Measurements from ENCODE around the gene COX7C.

COX7C gene

DNA sequence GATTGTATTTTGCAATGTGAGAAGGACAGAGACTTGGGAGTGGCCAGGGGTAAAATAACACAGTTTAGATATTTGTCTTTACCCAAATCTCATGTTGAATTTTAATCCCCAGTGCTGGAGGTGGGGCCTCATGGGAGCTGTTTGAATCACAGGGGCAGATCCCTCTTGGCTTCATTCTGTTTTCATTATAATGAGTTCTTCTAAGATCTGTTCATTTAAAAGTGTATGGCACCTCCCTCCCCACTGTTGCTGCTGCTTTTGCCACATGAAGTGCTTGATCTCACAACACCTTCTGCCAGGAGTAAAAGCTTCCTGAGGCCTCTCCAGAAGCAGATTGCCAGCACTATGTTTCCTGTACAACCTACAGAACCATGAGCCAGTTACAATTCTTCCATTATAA lies 28.1 kb downstream of the COX7C start:
- TF ChIP-seq GATA2 (IDR thresholded peaks at IDR 0.05; ENCODE audit: low read depth, low read length) (no peak), GATA3 (IDR thresholded peaks at IDR 0.05; ENCODE audit: low read depth, low read length) (no peak)

DNA sequence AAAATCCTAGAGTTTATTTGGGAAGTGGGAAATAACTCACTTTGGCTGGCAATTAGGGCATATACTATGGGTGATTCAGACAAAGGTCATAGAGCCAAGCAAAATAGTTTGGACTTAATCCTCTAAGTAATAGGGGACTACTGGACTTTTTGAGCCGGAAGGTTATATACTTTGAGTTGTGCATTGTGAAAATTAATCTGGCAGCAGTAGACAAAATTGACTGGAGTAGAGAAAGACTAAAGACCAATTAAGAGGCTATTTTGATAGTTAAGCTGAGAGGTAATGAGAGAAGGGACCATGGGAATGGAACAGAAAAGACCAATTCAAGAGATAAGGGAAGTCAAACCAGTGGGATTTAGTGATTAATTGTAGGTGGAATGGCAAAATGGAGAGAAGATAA lies 28.9 kb downstream of the COX7C start:
- TF ChIP-seq GATA2 (IDR thresholded peaks at IDR 0.05; ENCODE audit: low read depth, low read length) (no peak), GATA3 (IDR thresholded peaks at IDR 0.05; ENCODE audit: low read depth, low read length) (no peak)

DNA sequence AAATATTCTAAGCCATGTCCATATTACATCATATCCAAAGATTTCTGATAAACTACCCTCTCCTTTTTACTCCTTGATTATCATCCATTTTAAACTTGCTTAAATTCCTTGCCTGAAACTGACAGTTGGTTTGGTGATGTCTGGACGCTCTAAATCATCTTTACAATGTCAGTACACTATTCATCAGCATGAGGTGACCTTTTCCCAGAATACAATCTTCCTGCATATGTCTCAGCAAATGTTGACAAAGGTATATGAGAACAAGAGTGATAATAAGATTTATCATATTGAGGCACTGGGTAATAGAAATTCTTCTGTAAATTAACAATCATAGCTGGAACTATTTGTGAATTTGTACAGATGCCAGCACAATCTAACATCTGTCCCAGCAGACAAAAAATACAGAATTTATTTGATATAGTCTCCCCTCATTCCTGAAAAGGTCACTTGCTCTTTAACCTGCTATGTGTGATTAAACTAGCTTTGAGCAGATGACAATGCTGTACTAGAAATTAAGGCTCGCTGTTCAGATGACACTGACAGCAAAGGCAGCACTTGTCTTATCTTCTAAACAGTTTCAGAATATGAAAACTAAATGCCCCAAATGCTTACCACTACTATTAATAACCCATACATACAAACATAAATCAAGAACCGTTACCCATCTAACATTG lies 32.2 kb downstream of the COX7C start:
- TF ChIP-seq GATA3 (IDR thresholded peaks at IDR 0.05; ENCODE audit: low read depth, low read length) (no peak), GATA2 (IDR thresholded peaks at IDR 0.05; ENCODE audit: low read depth, low read length) (no peak)

DNA sequence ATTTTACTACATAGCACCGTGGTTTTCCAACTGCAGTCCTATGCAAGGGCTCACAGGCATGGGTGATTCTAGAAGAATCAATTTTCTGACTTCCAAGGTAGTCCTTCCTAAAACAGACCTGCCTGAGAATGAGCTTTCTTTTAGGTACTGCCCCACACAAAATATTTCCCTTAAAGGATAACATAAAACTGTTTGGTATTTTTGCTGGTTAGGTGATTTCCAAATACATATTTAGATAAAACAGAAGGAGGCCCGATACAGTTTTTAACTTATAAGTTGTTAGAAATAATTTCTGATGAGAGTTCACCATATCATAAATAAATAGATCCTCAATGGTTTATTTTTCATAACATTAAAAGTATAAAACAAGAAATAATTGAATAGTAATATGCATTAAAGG lies 46.4 kb downstream of the COX7C start:
- no peak for TF ChIP-seq GATA3 (IDR thresholded peaks at IDR 0.05; ENCODE audit: low read depth, low read length)

DNA sequence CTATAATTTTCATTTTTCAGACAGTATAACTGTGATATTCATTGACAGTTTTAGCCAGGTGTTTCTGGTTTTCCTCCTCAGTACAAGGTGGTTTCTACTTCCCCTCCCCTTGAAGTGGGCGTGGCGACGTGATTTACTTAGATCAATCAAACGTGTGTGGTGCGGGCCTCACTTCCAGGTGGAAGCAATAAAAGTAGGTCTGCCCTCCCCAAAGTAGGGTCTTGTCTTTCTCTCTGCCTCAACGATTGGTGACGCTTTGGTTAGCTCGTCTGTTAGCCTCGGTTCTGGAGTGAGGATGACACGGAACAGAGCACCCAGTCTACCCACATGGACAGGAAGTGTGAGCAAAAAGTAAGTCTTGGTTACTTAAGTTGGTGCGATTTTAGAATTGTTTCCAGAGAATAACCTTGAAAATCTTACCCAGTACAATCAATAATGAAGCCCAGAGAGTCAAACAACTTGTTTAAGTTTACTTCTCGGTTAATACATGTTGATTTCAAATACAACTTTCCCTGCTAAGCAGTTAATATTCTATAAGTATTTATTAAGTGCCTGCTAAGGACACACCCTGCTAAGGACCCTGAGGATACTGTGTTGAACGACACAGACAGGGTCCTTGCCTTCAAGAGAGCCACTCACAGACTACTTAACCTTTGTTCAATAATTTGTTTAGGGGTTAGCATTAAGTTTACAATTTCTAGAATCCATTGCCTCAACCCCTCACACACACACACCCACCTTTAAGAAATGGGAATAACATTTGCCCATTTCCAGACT lies 48.4 kb downstream of the COX7C start:
- no peak for TF ChIP-seq GATA3 (IDR thresholded peaks at IDR 0.05; ENCODE audit: low read depth, low read length)

DNA sequence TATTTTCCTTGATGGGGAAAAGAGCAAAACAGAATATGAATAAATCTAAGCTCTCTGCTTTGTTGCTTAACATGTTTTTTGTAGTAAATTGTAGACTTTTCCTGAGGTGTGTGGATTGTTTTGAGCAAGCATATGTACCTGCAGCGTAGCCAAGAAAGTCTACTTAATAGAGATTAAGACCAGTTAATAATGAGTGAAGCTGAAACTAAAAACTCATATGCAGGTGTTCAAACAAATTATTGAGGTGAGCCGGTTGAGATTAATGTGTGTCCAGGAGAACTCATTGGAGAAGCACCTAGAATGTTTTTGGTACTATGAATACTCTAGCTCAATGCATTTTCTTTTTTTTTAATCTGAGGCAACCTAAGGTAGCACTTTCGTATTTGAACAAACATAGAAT lies 49.2 kb downstream of the COX7C start:
- no peak for TF ChIP-seq GATA3 (IDR thresholded peaks at IDR 0.05; ENCODE audit: low read depth, low read length)
- TF ChIP-seq GATA2 (IDR thresholded peaks at IDR 0.05; ENCODE audit: low read depth, low read length), result no peak

All from SH-SY5Y (cell line).